IMR-90 (cell line): ENCODE data around the gene ZNF609.

Source experiments
- BHLHE40 ChIP-seq: fragments of 150-350 bp; IDR thresholded peaks from 2 replicates; pipeline ENCODE4 v1.6.1; 2016; ENCODE audit warnings: mild to moderate bottlenecking, low read depth, low read length
- CEBPB ChIP-seq: IDR thresholded peaks from 2 replicates; pipeline ENCODE4 v1.6.1; 2012; ENCODE audit warnings: low read depth, low read length, improper control_type of control experiment
- CHD1 ChIP-seq: IDR thresholded peaks from 2 replicates; pipeline ENCODE4 v1.6.1; 2012; ENCODE audit warnings: low read depth, low read length, improper control_type of control experiment
- CTCF ChIP-seq: conservative IDR thresholded peaks from 2 replicates; pipeline ENCODE4 v1.5.1; 2012; ENCODE audit warnings: mild to moderate bottlenecking, low read depth, low read length, improper control_type of control experiment
- MAFK ChIP-seq: IDR thresholded peaks from 2 replicates; pipeline ENCODE4 v1.6.1; 2012; ENCODE audit warnings: low read depth, low read length, improper control_type of control experiment
- MAZ ChIP-seq: IDR thresholded peaks from 2 replicates; pipeline ENCODE4 v1.6.1; 2012; ENCODE audit warnings: low read depth, mild to moderate bottlenecking, low read length, improper control_type of control experiment, moderate library complexity, borderline replicate concordance
- MXI1 ChIP-seq: IDR thresholded peaks from 2 replicates; pipeline ENCODE4 v1.6.1; 2012; ENCODE audit warnings: low read depth, mild to moderate bottlenecking, low read length, moderate library complexity, borderline replicate concordance
- POLR2A ChIP-seq: IDR thresholded peaks from 2 replicates; pipeline ENCODE4 v1.6.1; 2012; ENCODE audit warnings: mild to moderate bottlenecking, low read depth, low read length
- RAD21 ChIP-seq: IDR thresholded peaks from 2 replicates; pipeline ENCODE4 v1.6.1; 2012; ENCODE audit warnings: low read length, improper control_type of control experiment
- RCOR1 ChIP-seq: IDR thresholded peaks from 2 replicates; pipeline ENCODE4 v1.6.1; 2012; ENCODE audit warnings: mild to moderate bottlenecking, low read length, improper control_type of control experiment; ENCODE audit not compliant: insufficient replicate concordance
- RFX5 ChIP-seq: IDR thresholded peaks from 2 replicates; pipeline ENCODE4 v1.8.0; 2012; ENCODE audit warnings: low read depth, mild to moderate bottlenecking, low read length, moderate library complexity
- SMC3 ChIP-seq: fragments of 150-350 bp; IDR thresholded peaks from 2 replicates; pipeline ENCODE4 v1.6.1; 2016; ENCODE audit warnings: low read depth, mild to moderate bottlenecking, antibody characterized with exemption, low read length, moderate library complexity
- USF2 ChIP-seq: fragments of 150-350 bp; IDR thresholded peaks from 2 replicates; pipeline ENCODE4 v1.6.1; 2017; ENCODE audit warnings: mild to moderate bottlenecking, antibody characterized with exemption, low read length, low read depth

GRCh38 chr15:64690578-64691296 is 230.4 kb downstream of the ZNF609 start:
- TF ChIP-seq POLR2A = no peak
- no peak for TF ChIP-seq SMC3
- no peak for TF ChIP-seq CTCF
- TF ChIP-seq MXI1 = no peak
- no peak for TF ChIP-seq CHD1
- no peak for TF ChIP-seq RAD21
- TF ChIP-seq MAZ = no peak
- no peak for TF ChIP-seq RFX5
- no peak for TF ChIP-seq MAFK
- no peak for TF ChIP-seq RCOR1
- no peak for TF ChIP-seq USF2
- TF ChIP-seq CEBPB = no peak
- no peak for TF ChIP-seq BHLHE40
